Progenitor cell of endocrine pancreas (in vitro differentiated cells): ENCODE results near the gene ROR1. TPM values are rescaled to one million over a fixed set of nuclear protein-coding genes. Genes with fewer than 3 reads are reported as not detected.

Experiments used
- DNase-seq: peaks from one replicate; pipeline ENCODE4 v3.0.0; 2021; ENCODE audit warnings: low spot score; ENCODE audit not compliant: unreplicated experiment
- H3K27ac Mint-ChIP-seq: 2 replicates; pipeline ENCODE4 v1.8.0; 2021; ENCODE audit warnings: mild to moderate bottlenecking, moderate library complexity, mixed read lengths
- H3K27me3 Mint-ChIP-seq: 2 replicates; pipeline ENCODE4 v1.8.0; 2021; ENCODE audit warnings: mixed read lengths
- H3K36me3 Mint-ChIP-seq: 2 replicates; pipeline ENCODE4 v1.8.0; 2022; ENCODE audit warnings: mixed read lengths; ENCODE audit not compliant: insufficient read depth
- H3K4me1 Mint-ChIP-seq: 2 replicates; pipeline ENCODE4 v1.8.0; 2021; ENCODE audit warnings: low read depth, mixed read lengths
- H3K4me3 Mint-ChIP-seq: 2 replicates; pipeline ENCODE4 v1.8.0; 2021; ENCODE audit warnings: low read depth, mild to moderate bottlenecking, moderate library complexity, mixed read lengths
- H3K9me3 Mint-ChIP-seq: 2 replicates; pipeline ENCODE4 v1.8.0; 2021; ENCODE audit warnings: low read depth, mixed read lengths
- total RNA-seq: library from RNA; stranded (reverse); gene quantifications from 2 replicates; pipeline ENCODE4 v1.2.1, GENCODE V29; 2021
- TF ChIP-seq, protein P1 (sequence below): fragments of 200-600 bp; sonication (generic); IDR thresholded peaks from one replicate; pipeline ENCODE4 v1.5.0; 2021; ENCODE audit warnings: antibody characterized with exemption, mild to moderate bottlenecking; ENCODE audit not compliant: unreplicated experiment

Gene ROR1
- total RNA-seq, 1 donor from 2014 or later, result 63.8 TPM

DNA sequence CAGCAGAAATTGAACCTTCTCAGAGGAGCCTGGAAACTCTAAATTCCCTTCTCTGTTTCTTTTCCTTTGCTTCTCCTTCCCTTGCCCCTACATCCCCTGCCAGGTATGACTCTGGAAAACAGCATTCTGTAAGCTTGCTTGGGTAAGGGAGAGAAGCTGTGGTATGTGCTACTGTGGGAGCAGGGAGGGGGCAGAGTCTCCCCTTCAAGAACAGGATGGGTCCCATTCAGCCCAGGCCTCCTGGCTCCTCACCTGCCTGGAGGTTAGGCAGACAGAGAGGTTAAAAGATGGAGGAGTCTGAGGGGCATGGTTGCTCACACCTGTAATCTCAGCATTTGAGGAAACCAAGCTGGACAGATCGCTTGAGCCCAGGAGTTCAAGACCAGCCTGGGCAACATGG lies 389.0 kb downstream of the ROR1 start:
- Mint-ChIP-seq H3K36me3 (peaks cover 44% of the 10 kb centered on the region), H3K4me3 (no peak overlapping the region), H3K9me3 (no peaks in the 10 kb centered on the region), H3K27me3 (no peaks in the 10 kb centered on the region), H3K4me1 (peaks cover 9% of the 10 kb centered on the region), H3K27ac (peak overlapping the region; percentile 71)
- TF ChIP-seq, protein P1, sequence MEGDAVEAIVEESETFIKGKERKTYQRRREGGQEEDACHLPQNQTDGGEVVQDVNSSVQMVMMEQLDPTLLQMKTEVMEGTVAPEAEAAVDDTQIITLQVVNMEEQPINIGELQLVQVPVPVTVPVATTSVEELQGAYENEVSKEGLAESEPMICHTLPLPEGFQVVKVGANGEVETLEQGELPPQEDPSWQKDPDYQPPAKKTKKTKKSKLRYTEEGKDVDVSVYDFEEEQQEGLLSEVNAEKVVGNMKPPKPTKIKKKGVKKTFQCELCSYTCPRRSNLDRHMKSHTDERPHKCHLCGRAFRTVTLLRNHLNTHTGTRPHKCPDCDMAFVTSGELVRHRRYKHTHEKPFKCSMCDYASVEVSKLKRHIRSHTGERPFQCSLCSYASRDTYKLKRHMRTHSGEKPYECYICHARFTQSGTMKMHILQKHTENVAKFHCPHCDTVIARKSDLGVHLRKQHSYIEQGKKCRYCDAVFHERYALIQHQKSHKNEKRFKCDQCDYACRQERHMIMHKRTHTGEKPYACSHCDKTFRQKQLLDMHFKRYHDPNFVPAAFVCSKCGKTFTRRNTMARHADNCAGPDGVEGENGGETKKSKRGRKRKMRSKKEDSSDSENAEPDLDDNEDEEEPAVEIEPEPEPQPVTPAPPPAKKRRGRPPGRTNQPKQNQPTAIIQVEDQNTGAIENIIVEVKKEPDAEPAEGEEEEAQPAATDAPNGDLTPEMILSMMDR, result no peak
- DNase-seq, result no peak

DNA sequence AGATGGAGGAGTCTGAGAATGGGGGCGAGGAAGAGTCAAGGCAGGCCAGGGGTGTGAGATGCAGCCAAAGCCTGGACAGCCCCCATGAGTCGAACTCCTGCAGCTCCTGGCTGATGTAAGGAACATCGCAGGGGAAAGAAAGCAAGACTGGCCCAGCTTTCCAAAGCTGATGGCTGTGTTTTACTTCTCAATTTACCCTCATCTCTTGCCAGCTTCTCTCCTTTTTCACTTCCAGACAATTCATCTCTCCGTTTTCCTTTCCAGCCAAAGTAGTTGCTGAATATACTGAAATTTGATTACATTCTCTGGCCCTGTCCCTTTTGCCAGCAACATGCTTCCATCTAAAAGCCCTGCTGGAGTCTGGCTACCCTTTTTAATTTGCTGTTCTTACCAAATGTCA lies 389.6 kb downstream of the ROR1 start:
- TF ChIP-seq, protein P1, result no peak
- Mint-ChIP-seq H3K27ac (no peak overlapping the region), H3K4me1 (peaks cover 9% of the 10 kb centered on the region), H3K4me3 (no peak overlapping the region), H3K9me3 (no peaks in the 10 kb centered on the region), H3K27me3 (no peaks in the 10 kb centered on the region), H3K36me3 (peaks cover 49% of the 10 kb centered on the region)
- DNase-seq, result no peak

- no peak for DNase-seq
- Mint-ChIP-seq H3K9me3 (no peaks in the 10 kb centered on the region), H3K27ac (no peak overlapping the region), H3K36me3 (peaks cover 51% of the 10 kb centered on the region), H3K27me3 (no peaks in the 10 kb centered on the region), H3K4me1 (peaks cover 9% of the 10 kb centered on the region), H3K4me3 (no peak overlapping the region)
- TF ChIP-seq, protein P1, result peak; percentile 36
Observed at GRCh38 chr1:64163970-64164369, 390.2 kb downstream of the ROR1 start.

DNA sequence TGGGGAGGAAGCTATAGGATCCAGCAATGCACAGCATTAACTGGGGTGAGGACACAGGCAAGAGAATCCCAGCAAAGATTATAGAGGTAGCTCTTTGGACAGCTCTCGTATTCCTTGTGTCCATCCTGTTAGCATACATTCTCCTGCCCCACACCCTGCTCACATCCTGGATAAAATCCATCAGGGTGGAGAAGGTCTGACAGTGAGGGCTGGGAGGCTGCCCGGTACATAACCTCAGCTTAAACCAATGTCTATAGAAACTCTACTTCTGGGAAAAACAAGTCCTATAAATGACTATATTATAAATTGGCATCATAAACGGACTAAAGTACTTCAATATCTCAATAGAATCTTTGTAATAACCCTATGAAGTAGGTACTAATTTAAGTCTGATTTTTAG lies 392.8 kb downstream of the ROR1 start:
- peaks cover 63% of the 10 kb centered on the region for H3K36me3 Mint-ChIP-seq
- DNase-seq, result no peak
- peaks cover 4% of the 10 kb centered on the region for H3K4me1 Mint-ChIP-seq
- H3K9me3 Mint-ChIP-seq, result peaks cover 5% of the 10 kb centered on the region
- H3K27ac Mint-ChIP-seq, result no peak overlapping the region
- H3K27me3 Mint-ChIP-seq, result no peaks in the 10 kb centered on the region
- H3K4me3 Mint-ChIP-seq, result no peak overlapping the region
- TF ChIP-seq, protein P1, result no peak

DNA sequence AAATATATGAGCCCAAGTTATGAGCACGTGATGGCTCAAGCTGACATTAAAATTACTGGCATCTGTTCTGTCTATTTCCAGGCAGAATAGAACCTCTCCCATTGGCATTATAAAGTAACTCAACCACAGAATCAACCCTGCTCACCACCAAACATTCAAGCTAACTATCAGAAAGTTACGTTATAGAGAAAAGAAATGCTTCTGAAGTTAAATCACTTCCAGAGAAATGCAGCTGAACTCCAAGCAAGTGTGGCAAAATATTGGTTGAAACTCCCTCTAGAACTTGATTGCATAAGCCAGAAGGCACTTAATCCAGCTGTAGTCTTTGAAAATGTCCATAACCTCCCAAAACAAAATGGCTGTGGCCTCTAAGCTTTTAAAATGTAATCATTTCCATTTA lies 393.4 kb downstream of the ROR1 start:
- no peak overlapping the region for H3K4me3 Mint-ChIP-seq
- H3K27me3 Mint-ChIP-seq, result no peaks in the 10 kb centered on the region

More for the DNA sequence above, 393.4 kb downstream of the ROR1 start:
- TF ChIP-seq, protein P1, result no peak
- H3K9me3 Mint-ChIP-seq, result peaks cover 5% of the 10 kb centered on the region
- DNase-seq, result no peak
- no peak overlapping the region for H3K27ac Mint-ChIP-seq
- peaks cover 7% of the 10 kb centered on the region for H3K4me1 Mint-ChIP-seq
- H3K36me3 Mint-ChIP-seq, result peaks cover 65% of the 10 kb centered on the region
